ENCODE measurements around the gene ACBD6. TPM values are rescaled to one million over a fixed set of nuclear protein-coding genes. Genes with fewer than 3 reads are reported as not detected.
"Not testable (repeated sequence)": the region's sequence is repeated elsewhere in the genome, so short reads cannot be mapped to it uniquely, and the experiment has no call there.

The ACBD6 gene
- total and polyA plus RNA-seq, 5 donors = 22.1 to 28.9 (median 24.0) TPM

DNA sequence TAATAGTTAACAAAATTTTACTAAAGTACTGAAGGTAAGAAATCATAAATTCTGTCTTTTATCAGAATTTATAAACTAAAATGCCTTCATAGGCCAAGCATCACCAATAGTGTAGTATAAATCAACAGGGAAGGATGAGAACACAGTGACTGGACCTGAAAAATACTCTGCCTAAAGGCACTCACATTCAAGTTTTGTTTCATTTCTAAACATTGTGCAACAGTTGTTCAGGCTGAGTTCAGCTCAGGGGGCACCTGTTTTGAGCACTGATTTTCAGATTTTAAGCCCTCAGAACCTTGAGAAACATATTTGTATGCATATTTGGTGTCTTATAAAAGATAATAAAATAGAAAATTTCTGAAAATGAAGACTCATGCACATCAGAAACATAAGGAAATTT is 12.4 kb downstream of the ACBD6 start:
- no peak overlapping the region for H3K4me3 ChIP-seq (ENCODE audit: low read length)
- H3K9me3 ChIP-seq (ENCODE audit: control insufficient read depth, low read length) = no peaks in the 10 kb centered on the region
- intact Hi-C loops (cut with DNase I) = loop anchor here in 1 of 4 donors (10.0 kb wide), 1 partner anchor 235 kb away; no protein-coding TSS in a partner anchor
- H3K27ac ChIP-seq (ENCODE audit: low read length) = no peak overlapping the region
- DNase-seq (no peak), ATAC-seq (no peak)
- no peaks in the 10 kb centered on the region for H3K27me3 ChIP-seq (ENCODE audit: control insufficient read depth, insufficient read depth)
- H3K4me1 ChIP-seq (ENCODE audit: control insufficient read depth, insufficient read depth, low read length) = no peaks in the 10 kb centered on the region

DNA sequence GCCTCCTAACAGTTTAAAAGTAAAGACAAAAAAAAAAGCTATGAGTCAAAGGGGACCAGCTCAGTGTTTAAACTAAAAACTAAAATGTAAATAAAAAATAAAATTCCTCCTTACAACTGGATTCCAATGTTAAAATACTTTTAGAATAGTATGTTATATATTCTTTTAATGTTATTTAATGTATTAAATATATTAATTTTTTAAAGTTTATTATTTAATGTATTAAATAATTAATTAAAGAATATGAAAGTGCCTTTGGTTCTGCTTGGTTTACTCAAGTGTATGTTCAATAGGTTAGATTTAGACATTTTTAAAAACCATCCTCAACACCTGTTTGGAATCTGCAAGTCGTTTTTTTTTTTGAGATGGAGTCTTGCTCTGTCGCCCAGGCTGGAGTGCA is 13.1 kb downstream of the ACBD6 start:
- 98% methylated on average over 2 of the region's 2 CpGs for WGBS
- Histone ChIP-seq H3K9me3 (ENCODE audit: control insufficient read depth, low read length) (no peaks in the 10 kb centered on the region), H3K27me3 (ENCODE audit: control insufficient read depth, insufficient read depth) (no peaks in the 10 kb centered on the region), H3K27ac (ENCODE audit: low read length) (no peak overlapping the region), H3K4me1 (ENCODE audit: control insufficient read depth, insufficient read depth, low read length) (no peaks in the 10 kb centered on the region), H3K4me3 (ENCODE audit: low read length) (no peak overlapping the region)
- DNase-seq (no peak), ATAC-seq (no peak)
- intact Hi-C loops (cut with DNase I) = loop anchor here in 1 of 4 donors (10.0 kb wide), 1 partner anchor 235 kb away; no protein-coding TSS in a partner anchor

DNA sequence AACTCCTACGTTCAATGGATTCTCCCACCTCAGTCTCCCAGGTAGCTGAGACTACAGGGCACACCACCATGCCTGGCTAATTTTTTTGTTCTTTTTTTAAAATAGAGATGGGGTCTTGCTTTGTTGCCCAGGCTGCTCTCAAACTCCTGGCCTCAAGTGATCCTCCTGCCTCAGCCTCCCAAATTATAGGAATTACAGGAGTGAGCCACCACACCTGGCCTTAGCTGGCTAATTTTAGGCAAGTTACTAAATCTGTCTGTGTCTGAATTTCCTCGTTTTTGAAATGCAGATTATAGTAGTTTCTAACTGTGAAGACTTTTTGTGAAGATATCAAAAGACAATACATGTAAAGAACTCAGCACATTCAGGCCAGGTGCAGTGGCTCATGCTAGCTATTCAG is 13.7 kb downstream of the ACBD6 start:
- intact Hi-C loops (cut with DNase I) = loop anchor here in 1 of 4 donors (10.0 kb wide), 1 partner anchor 234 kb away; no protein-coding TSS in a partner anchor
- ATAC-seq = no peak
- Histone ChIP-seq H3K4me1 (ENCODE audit: control insufficient read depth, insufficient read depth, low read length) (no peaks in the 10 kb centered on the region), H3K4me3 (ENCODE audit: low read length) (no peak overlapping the region), H3K9me3 (ENCODE audit: control insufficient read depth, low read length) (no peaks in the 10 kb centered on the region), H3K27ac (ENCODE audit: low read length) (no peak overlapping the region), H3K27me3 (ENCODE audit: control insufficient read depth, insufficient read depth) (no peaks in the 10 kb centered on the region)
- DNase-seq = no peak
- WGBS = 82% methylated on average over 2 of the region's 2 CpGs

DNA sequence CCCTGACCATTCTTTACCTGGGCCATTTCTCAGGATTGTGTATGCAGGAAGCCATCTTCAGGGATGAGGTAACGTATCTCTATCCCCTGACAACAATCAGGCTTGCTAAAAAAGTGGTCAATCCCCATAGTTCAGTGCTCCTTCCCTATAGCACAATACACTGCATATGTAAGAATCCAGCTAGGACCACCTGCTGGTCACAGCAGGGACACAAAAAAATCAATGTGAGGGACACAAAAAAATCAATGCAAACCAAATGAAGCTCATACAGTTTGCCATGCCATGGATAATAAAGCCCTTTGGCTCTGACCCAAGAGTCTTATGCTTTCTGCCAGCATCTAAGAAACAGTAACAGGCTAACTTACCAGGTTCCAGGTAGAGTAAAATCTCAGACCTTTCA is 16.3 kb downstream of the ACBD6 start:
- no peak overlapping the region for H3K4me3 ChIP-seq (ENCODE audit: low read length)
- no peaks in the 10 kb centered on the region for H3K27me3 ChIP-seq (ENCODE audit: control insufficient read depth, insufficient read depth)
- H3K4me1 ChIP-seq (ENCODE audit: control insufficient read depth, insufficient read depth, low read length) = no peaks in the 10 kb centered on the region
- intact Hi-C loops (cut with DNase I) = loop anchor here in 1 of 4 donors (10.0 kb wide), 1 partner anchor 231 kb away; no protein-coding TSS in a partner anchor
- 91% methylated on average over 1 of the region's 1 CpG for WGBS
- H3K9me3 ChIP-seq (ENCODE audit: control insufficient read depth, low read length) = no peaks in the 10 kb centered on the region
- DNase-seq (no peak), ATAC-seq (no peak)
- no peak overlapping the region for H3K27ac ChIP-seq (ENCODE audit: low read length)

GRCh38 chr1:180484490-180484889 is 17.9 kb downstream of the ACBD6 start:
- Histone ChIP-seq H3K9me3 (ENCODE audit: control insufficient read depth, low read length) (no peaks in the 10 kb centered on the region), H3K27me3 (ENCODE audit: control insufficient read depth, insufficient read depth) (no peaks in the 10 kb centered on the region), H3K4me1 (ENCODE audit: control insufficient read depth, insufficient read depth, low read length) (no peaks in the 10 kb centered on the region), H3K27ac (ENCODE audit: low read length) (no peak overlapping the region), H3K4me3 (ENCODE audit: low read length) (no peak overlapping the region)
- intact Hi-C loops (cut with DNase I) = loop anchor here in 3 of 4 donors (5.0 to 10.0 kb wide), 2 partner anchors 230 to 232 kb away; no protein-coding TSS in a partner anchor
- ATAC-seq = no peak
- no peak for DNase-seq
- WGBS = 96% methylated on average over 8 of the region's 8 CpGs

GRCh38 chr1:180482425-180483275 is 19.7 kb downstream of the ACBD6 start:
- Histone ChIP-seq H3K27me3 (ENCODE audit: control insufficient read depth, insufficient read depth) (no peaks in the 10 kb centered on the region), H3K27ac (ENCODE audit: low read length) (no peak overlapping the region), H3K4me3 (ENCODE audit: low read length) (peak overlapping the region; percentile 13), H3K4me1 (ENCODE audit: control insufficient read depth, insufficient read depth, low read length) (no peaks in the 10 kb centered on the region), H3K9me3 (ENCODE audit: control insufficient read depth, low read length) (no peaks in the 10 kb centered on the region)
- DNase-seq (no peak), ATAC-seq (no peak)
- intact Hi-C loops (cut with DNase I) = loop anchor here in 3 of 4 donors (5.0 to 10.0 kb wide), 2 partner anchors 228 to 230 kb away; no protein-coding TSS in a partner anchor
- 25% methylated on average over 10 of the region's 10 CpGs for WGBS

DNA sequence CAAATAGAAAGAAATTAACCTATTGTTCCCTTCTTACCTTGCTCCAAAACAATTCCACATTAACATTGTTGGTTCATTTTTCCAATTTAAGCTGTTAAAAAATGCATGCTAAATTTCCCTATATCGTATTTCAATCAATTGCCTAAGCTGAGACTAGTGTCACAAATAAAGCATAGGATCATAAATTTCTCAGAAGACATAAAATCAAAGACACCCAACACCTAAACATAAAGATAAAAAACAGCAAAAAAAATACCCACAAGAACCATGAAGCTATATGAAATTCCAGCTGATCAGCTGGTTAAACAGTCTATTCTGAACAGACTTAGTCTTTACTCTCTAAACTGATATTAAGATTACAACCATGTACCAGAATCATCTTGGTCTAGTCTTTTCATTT is 32.3 kb downstream of the ACBD6 start:
- H3K4me3 ChIP-seq (ENCODE audit: low read length) = no peak overlapping the region
- H3K27me3 ChIP-seq (ENCODE audit: control insufficient read depth, insufficient read depth) = no peaks in the 10 kb centered on the region
- H3K4me1 ChIP-seq (ENCODE audit: control insufficient read depth, insufficient read depth, low read length) = no peaks in the 10 kb centered on the region
- intact Hi-C loops (cut with DNase I) = loop anchor here in 1 of 4 donors (10.0 kb wide), 1 partner anchor 215 kb away; no protein-coding TSS in a partner anchor
- DNase-seq = no peak
- ATAC-seq = no peak
- 97% methylated on average over 1 of the region's 1 CpG for WGBS
- H3K9me3 ChIP-seq (ENCODE audit: control insufficient read depth, low read length) = no peaks in the 10 kb centered on the region
- no peak overlapping the region for H3K27ac ChIP-seq (ENCODE audit: low read length)

DNA sequence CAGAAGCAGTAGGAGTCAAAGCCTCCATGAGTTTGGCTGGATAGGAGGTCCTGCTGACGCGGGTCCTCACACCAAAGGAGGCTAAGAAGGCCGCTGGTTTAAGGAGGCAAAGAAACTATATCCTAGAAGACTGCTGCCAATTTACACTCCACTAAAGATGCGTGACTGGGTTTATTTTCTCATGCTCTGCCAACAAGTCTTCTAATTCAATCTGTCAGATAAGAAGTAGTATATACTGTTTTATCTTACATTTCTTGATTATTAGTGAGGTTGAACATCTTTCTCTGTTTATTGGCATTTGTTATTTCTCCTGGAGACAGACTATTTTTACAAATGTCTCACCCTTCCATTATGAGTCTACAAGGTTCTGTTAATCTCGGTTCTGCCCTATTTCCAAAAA is 34.1 kb downstream of the ACBD6 start:
- H3K4me1 ChIP-seq (ENCODE audit: control insufficient read depth, insufficient read depth, low read length) = no peaks in the 10 kb centered on the region
- H3K27me3 ChIP-seq (ENCODE audit: control insufficient read depth, insufficient read depth) = no peaks in the 10 kb centered on the region
- intact Hi-C loops (cut with DNase I) = no loop called here
- no peak overlapping the region for H3K4me3 ChIP-seq (ENCODE audit: low read length)
- no peak for DNase-seq
- H3K9me3 ChIP-seq (ENCODE audit: control insufficient read depth, low read length) = no peaks in the 10 kb centered on the region
- no peak for ATAC-seq
- WGBS = 92% methylated on average over 5 of the region's 5 CpGs
- H3K27ac ChIP-seq (ENCODE audit: low read length) = no peak overlapping the region

GRCh38 chr1:180462102-180462501 is 40.3 kb downstream of the ACBD6 start:
- no peaks in the 10 kb centered on the region for H3K4me1 ChIP-seq (ENCODE audit: control insufficient read depth, insufficient read depth, low read length)
- ATAC-seq = no peak
- no peak overlapping the region for H3K27ac ChIP-seq (ENCODE audit: low read length)
- intact Hi-C loops (cut with DNase I) = no loop called here
- peaks cover 2% of the 10 kb centered on the region for H3K9me3 ChIP-seq (ENCODE audit: control insufficient read depth, low read length)
- H3K4me3 ChIP-seq (ENCODE audit: low read length) = no peak overlapping the region
- 85% methylated on average over 3 of the region's 3 CpGs for WGBS
- DNase-seq = no peak
- H3K27me3 ChIP-seq (ENCODE audit: control insufficient read depth, insufficient read depth) = no peaks in the 10 kb centered on the region

DNA sequence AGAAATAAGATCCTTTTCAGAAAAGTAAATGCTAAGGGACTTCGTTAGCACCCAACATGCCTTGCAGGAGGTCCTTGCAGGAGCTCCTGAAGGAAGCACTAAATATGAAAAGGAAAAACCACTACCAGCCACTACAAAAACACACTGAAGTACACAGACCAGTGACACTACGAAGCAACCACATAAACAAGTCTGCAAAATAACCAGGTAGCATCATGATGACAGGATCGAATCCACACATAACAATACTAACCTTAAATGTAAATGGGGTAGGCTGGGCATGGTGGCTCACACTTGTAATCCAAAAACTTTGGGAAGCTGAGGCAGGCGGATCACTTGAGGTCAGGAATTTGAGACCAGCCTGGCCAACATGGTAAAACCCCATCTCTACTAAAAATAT is 40.7 kb downstream of the ACBD6 start:
- WGBS = over 99% methylated on average over 4 of the region's 4 CpGs
- H3K27me3 ChIP-seq (ENCODE audit: control insufficient read depth, insufficient read depth); H3K27ac ChIP-seq (ENCODE audit: low read length); H3K9me3 ChIP-seq (ENCODE audit: control insufficient read depth, low read length); ATAC-seq; H3K4me1 ChIP-seq (ENCODE audit: control insufficient read depth, insufficient read depth, low read length); intact Hi-C loops (cut with DNase I); DNase-seq; H3K4me3 ChIP-seq (ENCODE audit: low read length): not testable (repeated sequence)

DNA sequence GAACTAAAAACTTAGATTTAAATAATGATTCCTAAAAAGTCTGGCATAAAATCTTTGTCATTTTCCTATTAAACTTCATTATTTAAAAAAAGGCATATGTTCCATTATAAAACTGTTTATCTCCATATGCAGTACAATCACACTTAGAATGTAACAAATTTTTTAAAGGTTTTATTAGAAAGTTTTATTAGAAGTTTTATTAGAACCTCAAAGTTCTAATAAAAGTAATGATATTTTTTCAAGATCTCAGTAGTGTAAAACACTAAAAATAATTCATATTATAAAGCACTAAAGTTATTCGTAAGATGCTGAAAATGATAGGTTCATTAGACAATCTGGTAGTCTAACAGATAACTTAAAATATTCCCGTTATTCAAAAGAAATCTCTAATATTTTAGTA is 43.6 kb downstream of the ACBD6 start:
- no peak overlapping the region for H3K4me3 ChIP-seq (ENCODE audit: low read length)

More for the DNA sequence above, 43.6 kb downstream of the ACBD6 start:
- 58% methylated on average over 2 of the region's 2 CpGs for WGBS
- DNase-seq (no peak), ATAC-seq (no peak)
- Histone ChIP-seq H3K27ac (ENCODE audit: low read length) (no peak overlapping the region), H3K4me1 (ENCODE audit: control insufficient read depth, insufficient read depth, low read length) (no peaks in the 10 kb centered on the region), H3K27me3 (ENCODE audit: control insufficient read depth, insufficient read depth) (no peaks in the 10 kb centered on the region), H3K9me3 (ENCODE audit: control insufficient read depth, low read length) (peaks cover 2% of the 10 kb centered on the region)
- intact Hi-C loops (cut with DNase I) = no loop called here

Data from right cardiac atrium (tissue), 5 donors.